Liver (tissue), 9 donors: ENCODE results near the gene PDK2. TPM values are rescaled to one million over a fixed set of nuclear protein-coding genes. Genes with fewer than 3 reads are reported as not detected.
A peak's percentile ranks its signal among the peaks of the same experiment; 100 is the strongest.

Source experiments
- DNase-seq: peaks from one replicate; pipeline ENCODE4 v3.0.0-alpha.2; 2017; ENCODE audit warnings: low spot score
- H3K27ac ChIP-seq, 2 donors: one replicate each; pipeline ENCODE4 v1.7.0; 2013; ENCODE audit warnings: inconsistent platforms in 2 of 2, low read length in 2 of 2, control low read depth in 1 of 2, low read depth in 1 of 2, mild to moderate bottlenecking in 1 of 2
- H3K27me3 ChIP-seq, 4 donors: one replicate each; pipeline versions ENCODE4 v1.6.1 to v1.7.0; 2013; ENCODE audit warnings: low read length in 3 of 4, inconsistent platforms in 1 of 4, mild to moderate bottlenecking in 1 of 4, moderate library complexity in 1 of 4; ENCODE audit not compliant: control insufficient read depth in 4 of 4, insufficient read depth in 4 of 4
- H3K36me3 ChIP-seq, 4 donors: one replicate each; pipeline versions ENCODE4 v1.6.1 to v1.7.0; 2013; ENCODE audit warnings: low read length in 3 of 4, mild to moderate bottlenecking in 3 of 4, low read depth in 1 of 4, moderate library complexity in 1 of 4; ENCODE audit not compliant: control insufficient read depth in 4 of 4, insufficient read depth in 3 of 4
- H3K4me1 ChIP-seq, 4 donors: one replicate each; pipeline versions ENCODE4 v1.6.1 to v1.7.0; 2013; ENCODE audit warnings: low read length in 3 of 4, mild to moderate bottlenecking in 3 of 4, moderate library complexity in 1 of 4; ENCODE audit not compliant: control insufficient read depth in 4 of 4, insufficient read depth in 4 of 4
- H3K4me3 ChIP-seq, 3 donors: one replicate each; pipeline versions ENCODE4 v1.6.1 to v1.7.0; 2013; ENCODE audit warnings: low read length in 3 of 3, control low read depth in 1 of 3, low read depth in 1 of 3, mild to moderate bottlenecking in 1 of 3
- H3K9ac ChIP-seq, 2 donors: one replicate each; pipeline ENCODE4 v1.7.0; 2013; ENCODE audit warnings: low read length in 2 of 2, mild to moderate bottlenecking in 2 of 2, moderate library complexity in 2 of 2, control low read depth in 1 of 2, low read depth in 1 of 2
- H3K9me3 ChIP-seq, 4 donors: one replicate each; pipeline versions ENCODE4 v1.6.1 to v1.7.0; 2013; ENCODE audit warnings: low read length in 3 of 4; ENCODE audit not compliant: control insufficient read depth in 4 of 4
- EGR1 ChIP-seq, 2 donors: IDR thresholded peaks; 2 replicates each; pipeline ENCODE4 v1.6.1; 2016 to 2018; ENCODE audit warnings: antibody characterized with exemption in 2 of 2, low read depth in 2 of 2
- FOXA1 ChIP-seq: IDR thresholded peaks from 2 replicates; pipeline ENCODE4 v1.6.1; 2016; ENCODE audit warnings: antibody characterized with exemption
- FOXA2 ChIP-seq: IDR thresholded peaks from 2 replicates; pipeline ENCODE4 v1.6.1; 2016; ENCODE audit warnings: antibody characterized with exemption
- HNF4A ChIP-seq, 2 donors: conservative IDR thresholded peaks; 2 replicates each; pipeline ENCODE4 v1.6.1; 2016; ENCODE audit warnings: antibody characterized with exemption in 2 of 2, mild to moderate bottlenecking in 2 of 2
- NR2F2 ChIP-seq: IDR thresholded peaks from 2 replicates; pipeline ENCODE4 v1.6.1; 2016; ENCODE audit warnings: antibody characterized with exemption
- RAD21 ChIP-seq, 2 donors: IDR thresholded peaks; 2 replicates each; pipeline ENCODE4 v1.6.1; 2016; ENCODE audit warnings: antibody characterized with exemption in 2 of 2, mild to moderate bottlenecking in 2 of 2
- TAF1 ChIP-seq: conservative IDR thresholded peaks from 2 replicates; pipeline ENCODE4 v1.6.1; 2016; ENCODE audit warnings: antibody characterized with exemption, mild to moderate bottlenecking
- WGBS: extraction: QIAGEN DNeasy Blood & Tissue Kit; methylation state at CpG from one replicate; pipeline ENCODE4 v1.1.7; 2013; 5-methylcytosine and 5-hydroxymethylcytosine counted together
- polyA plus RNA-seq, 2 donors: library from polyadenylated mRNA; stranded (reverse) in 1 of 2; unstranded in 1 of 2; fragments of 200-250 nt in 1 of 2; fragments of >200 nt in 1 of 2; fragmentation: Nextera tagmentation in 1 of 2; extraction: Ambion mirVana in 1 of 2; gene quantifications; one replicate each; pipeline versions ENCODE4 v1.2.1 to v1.2.3, GENCODE V29; 2013 to 2015
- total RNA-seq, 2 donors: library from RNA; depleted of rRNA; stranded (reverse); fragments of >200 nt; gene quantifications; one replicate each; pipeline ENCODE4 v1.2.3, GENCODE V29; 2014
- TF ChIP-seq, protein P1 (sequence below): fragments of 150-350 bp; IDR thresholded peaks from 2 replicates; pipeline ENCODE4 v1.5.1; 2017; ENCODE audit warnings: improper control_type of control experiment, low read depth, low read length; ENCODE audit not compliant: missing input control
- TF ChIP-seq, protein P2 (sequence below): IDR thresholded peaks from 2 replicates; pipeline ENCODE4 v1.6.1; 2016; ENCODE audit warnings: antibody characterized with exemption
- TF ChIP-seq, protein P3 (sequence below): IDR thresholded peaks from 2 replicates; pipeline ENCODE4 v1.6.1; 2016; ENCODE audit warnings: antibody characterized with exemption
- TF ChIP-seq, protein P4 (sequence below): IDR thresholded peaks from 2 replicates; pipeline ENCODE4 v1.6.1; 2016; ENCODE audit warnings: antibody characterized with exemption
- TF ChIP-seq, protein P5 (sequence below): IDR thresholded peaks from 2 replicates; pipeline ENCODE4 v1.6.1; 2016; ENCODE audit warnings: antibody characterized with exemption, mild to moderate bottlenecking
- donor health status: healthy.
- donor health status: healthy.
- donor health status: healthy.
- donor health status: healthy.
- donor health status: healthy.

The PDK2 gene
- total and polyA plus RNA-seq, 4 donors = 8.6 to 36.6 (median 28.5) TPM

DNA sequence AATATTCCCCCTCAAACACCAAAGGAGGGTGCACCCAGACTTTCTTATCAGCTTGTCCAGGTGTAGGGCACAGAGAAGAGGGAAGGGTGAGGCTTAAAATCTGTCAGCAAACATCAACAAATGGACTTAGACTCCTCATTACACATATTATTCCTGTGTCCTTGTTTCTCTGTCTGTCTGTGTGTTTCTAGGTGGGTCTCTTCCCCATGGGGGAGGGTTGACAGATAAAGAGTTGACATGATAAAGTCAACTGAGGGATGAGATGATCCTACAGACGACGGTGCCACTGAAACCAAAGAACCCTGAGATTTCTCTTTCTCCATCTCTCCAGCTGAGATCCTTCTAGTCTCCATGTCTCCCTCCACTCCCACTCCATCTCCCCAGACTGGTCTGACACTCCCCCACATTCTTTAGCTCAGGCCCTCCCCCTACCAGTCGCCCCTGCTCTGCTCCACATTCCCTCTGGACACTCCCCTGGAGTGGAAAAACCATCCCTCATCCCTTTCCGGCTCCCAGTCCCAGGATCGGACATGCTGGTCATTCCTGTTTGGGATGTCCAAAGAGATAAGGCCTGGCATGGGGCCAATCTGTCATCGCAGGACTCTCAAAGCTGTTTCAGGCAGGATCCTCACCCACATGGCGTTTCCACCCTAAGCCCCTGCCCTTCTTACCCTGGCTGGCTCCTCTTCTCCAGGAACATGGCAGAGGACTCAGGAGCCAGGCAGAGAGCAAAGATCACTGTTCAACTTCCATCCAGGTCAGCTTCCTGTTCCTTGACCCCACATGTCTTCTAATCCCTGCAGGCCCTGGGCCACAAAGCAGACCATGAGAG, 42.1 kb upstream of the PDK2 start (continued):
- TF ChIP-seq FOXA2 (no peak), FOXA1 (no peak)

DNA sequence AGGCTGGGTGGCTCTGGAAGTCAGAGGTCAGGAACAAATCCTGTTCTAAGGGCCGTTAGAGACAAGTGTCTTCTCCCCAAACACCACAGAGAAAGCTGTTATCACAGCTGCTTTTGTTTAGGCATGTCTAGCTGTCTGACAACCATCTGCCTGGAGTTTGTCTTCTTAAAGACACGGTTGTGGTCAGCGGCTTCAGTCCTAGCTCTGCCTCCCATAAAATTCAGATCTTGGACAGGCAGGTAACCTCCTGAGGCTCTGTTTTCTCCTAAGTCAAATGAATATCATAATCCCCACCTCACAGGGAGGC, 41.5 kb upstream of the PDK2 start:
- no peak for DNase-seq
- H3K4me1 ChIP-seq = peaks cover 0 to 28% (median 6%) of the 10 kb centered on the region in 4 donors
- H3K36me3 ChIP-seq = no peaks in the 10 kb centered on the region
- 62% methylated on average over 3 of the region's 3 CpGs for WGBS
- H3K4me3 ChIP-seq = no peak overlapping the region
- no peaks in the 10 kb centered on the region for H3K9me3 ChIP-seq
- H3K27me3 ChIP-seq = peaks cover 0 to 3% (median 0%) of the 10 kb centered on the region in 4 donors
- H3K9ac ChIP-seq = no peak overlapping the region
- TF ChIP-seq RAD21 (IDR thresholded peaks at IDR 0.05) (no peak), NR2F2 (no peak), FOXA1 (no peak), EGR1 (IDR thresholded peaks at IDR 0.05; ENCODE audit: low read depth in 2 of 2) (no peak), TAF1 (no peak), HNF4A (conservative IDR thresholded peaks at IDR 0.05) (no peak)
- TF ChIP-seq, protein P1, sequence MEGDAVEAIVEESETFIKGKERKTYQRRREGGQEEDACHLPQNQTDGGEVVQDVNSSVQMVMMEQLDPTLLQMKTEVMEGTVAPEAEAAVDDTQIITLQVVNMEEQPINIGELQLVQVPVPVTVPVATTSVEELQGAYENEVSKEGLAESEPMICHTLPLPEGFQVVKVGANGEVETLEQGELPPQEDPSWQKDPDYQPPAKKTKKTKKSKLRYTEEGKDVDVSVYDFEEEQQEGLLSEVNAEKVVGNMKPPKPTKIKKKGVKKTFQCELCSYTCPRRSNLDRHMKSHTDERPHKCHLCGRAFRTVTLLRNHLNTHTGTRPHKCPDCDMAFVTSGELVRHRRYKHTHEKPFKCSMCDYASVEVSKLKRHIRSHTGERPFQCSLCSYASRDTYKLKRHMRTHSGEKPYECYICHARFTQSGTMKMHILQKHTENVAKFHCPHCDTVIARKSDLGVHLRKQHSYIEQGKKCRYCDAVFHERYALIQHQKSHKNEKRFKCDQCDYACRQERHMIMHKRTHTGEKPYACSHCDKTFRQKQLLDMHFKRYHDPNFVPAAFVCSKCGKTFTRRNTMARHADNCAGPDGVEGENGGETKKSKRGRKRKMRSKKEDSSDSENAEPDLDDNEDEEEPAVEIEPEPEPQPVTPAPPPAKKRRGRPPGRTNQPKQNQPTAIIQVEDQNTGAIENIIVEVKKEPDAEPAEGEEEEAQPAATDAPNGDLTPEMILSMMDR = no peak
- TF ChIP-seq, protein P2, sequence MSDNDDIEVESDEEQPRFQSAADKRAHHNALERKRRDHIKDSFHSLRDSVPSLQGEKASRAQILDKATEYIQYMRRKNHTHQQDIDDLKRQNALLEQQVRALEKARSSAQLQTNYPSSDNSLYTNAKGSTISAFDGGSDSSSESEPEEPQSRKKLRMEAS = no peak
- TF ChIP-seq, protein P3, sequence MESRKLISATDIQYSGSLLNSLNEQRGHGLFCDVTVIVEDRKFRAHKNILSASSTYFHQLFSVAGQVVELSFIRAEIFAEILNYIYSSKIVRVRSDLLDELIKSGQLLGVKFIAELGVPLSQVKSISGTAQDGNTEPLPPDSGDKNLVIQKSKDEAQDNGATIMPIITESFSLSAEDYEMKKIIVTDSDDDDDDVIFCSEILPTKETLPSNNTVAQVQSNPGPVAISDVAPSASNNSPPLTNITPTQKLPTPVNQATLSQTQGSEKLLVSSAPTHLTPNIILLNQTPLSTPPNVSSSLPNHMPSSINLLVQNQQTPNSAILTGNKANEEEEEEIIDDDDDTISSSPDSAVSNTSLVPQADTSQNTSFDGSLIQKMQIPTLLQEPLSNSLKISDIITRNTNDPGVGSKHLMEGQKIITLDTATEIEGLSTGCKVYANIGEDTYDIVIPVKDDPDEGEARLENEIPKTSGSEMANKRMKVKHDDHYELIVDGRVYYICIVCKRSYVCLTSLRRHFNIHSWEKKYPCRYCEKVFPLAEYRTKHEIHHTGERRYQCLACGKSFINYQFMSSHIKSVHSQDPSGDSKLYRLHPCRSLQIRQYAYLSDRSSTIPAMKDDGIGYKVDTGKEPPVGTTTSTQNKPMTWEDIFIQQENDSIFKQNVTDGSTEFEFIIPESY = no peak
- TF ChIP-seq, protein P4, sequence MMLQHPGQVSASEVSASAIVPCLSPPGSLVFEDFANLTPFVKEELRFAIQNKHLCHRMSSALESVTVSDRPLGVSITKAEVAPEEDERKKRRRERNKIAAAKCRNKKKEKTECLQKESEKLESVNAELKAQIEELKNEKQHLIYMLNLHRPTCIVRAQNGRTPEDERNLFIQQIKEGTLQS = no peak
- TF ChIP-seq, protein P5, sequence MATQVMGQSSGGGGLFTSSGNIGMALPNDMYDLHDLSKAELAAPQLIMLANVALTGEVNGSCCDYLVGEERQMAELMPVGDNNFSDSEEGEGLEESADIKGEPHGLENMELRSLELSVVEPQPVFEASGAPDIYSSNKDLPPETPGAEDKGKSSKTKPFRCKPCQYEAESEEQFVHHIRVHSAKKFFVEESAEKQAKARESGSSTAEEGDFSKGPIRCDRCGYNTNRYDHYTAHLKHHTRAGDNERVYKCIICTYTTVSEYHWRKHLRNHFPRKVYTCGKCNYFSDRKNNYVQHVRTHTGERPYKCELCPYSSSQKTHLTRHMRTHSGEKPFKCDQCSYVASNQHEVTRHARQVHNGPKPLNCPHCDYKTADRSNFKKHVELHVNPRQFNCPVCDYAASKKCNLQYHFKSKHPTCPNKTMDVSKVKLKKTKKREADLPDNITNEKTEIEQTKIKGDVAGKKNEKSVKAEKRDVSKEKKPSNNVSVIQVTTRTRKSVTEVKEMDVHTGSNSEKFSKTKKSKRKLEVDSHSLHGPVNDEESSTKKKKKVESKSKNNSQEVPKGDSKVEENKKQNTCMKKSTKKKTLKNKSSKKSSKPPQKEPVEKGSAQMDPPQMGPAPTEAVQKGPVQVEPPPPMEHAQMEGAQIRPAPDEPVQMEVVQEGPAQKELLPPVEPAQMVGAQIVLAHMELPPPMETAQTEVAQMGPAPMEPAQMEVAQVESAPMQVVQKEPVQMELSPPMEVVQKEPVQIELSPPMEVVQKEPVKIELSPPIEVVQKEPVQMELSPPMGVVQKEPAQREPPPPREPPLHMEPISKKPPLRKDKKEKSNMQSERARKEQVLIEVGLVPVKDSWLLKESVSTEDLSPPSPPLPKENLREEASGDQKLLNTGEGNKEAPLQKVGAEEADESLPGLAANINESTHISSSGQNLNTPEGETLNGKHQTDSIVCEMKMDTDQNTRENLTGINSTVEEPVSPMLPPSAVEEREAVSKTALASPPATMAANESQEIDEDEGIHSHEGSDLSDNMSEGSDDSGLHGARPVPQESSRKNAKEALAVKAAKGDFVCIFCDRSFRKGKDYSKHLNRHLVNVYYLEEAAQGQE = no peak
- H3K27ac ChIP-seq = peak overlapping the region in 1 of 2 donors; percentile 15
